IPS-NIHi11 (cell line): Measurements from ENCODE around the gene TGM6.

Source experiments
- DNase-seq: peaks from one replicate; pipeline ENCODE4 v3.0.0; 2012; ENCODE audit warnings: mixed read lengths, low spot score

The TGM6 gene

GRCh38 chr20:2364044-2364443 lies 16.7 kb upstream of the TGM6 start:
- no peak for DNase-seq

GRCh38 chr20:2365091-2365490 lies 15.6 kb upstream of the TGM6 start:
- DNase-seq, result no peak

- no peak for DNase-seq
These were observed 15.0 kb upstream of the TGM6 start for GRCh38 chr20:2365666-2366065.

- DNase-seq, result no peak
These were observed 12.1 kb upstream of the TGM6 start for GRCh38 chr20:2368621-2369020.

- DNase-seq, result no peak
These were observed 7.6 kb upstream of the TGM6 start for GRCh38 chr20:2373098-2373497.

- no peak for DNase-seq
These were observed 6.2 kb upstream of the TGM6 start for GRCh38 chr20:2374346-2375125.

- no peak for DNase-seq
These were observed 1.8 kb upstream of the TGM6 start for GRCh38 chr20:2378893-2379292.

GRCh38 chr20:2379511-2380229 lies 1.0 kb upstream of the TGM6 start:
- peak; percentile 44 for DNase-seq

- no peak for DNase-seq
These were observed 602 bp downstream of the TGM6 start for GRCh38 chr20:2381303-2381702.

GRCh38 chr20:2382833-2383232 lies 2.1 kb downstream of the TGM6 start:
- DNase-seq, result no peak

- DNase-seq, result no peak
These were observed 4.3 kb downstream of the TGM6 start for GRCh38 chr20:2385026-2385425.

GRCh38 chr20:2385496-2385895 lies 4.8 kb downstream of the TGM6 start:
- no peak for DNase-seq

- DNase-seq, result no peak
These were observed 5.9 kb downstream of the TGM6 start for GRCh38 chr20:2386516-2387179.

- DNase-seq, result peak; percentile 79
These were observed 6.5 kb downstream of the TGM6 start for GRCh38 chr20:2387180-2387577.

- DNase-seq, result no peak
These were observed 6.9 kb downstream of the TGM6 start for GRCh38 chr20:2387580-2387979.

GRCh38 chr20:2390951-2391675 lies 10.4 kb downstream of the TGM6 start:
- DNase-seq, result no peak

GRCh38 chr20:2394411-2395055 lies 13.8 kb downstream of the TGM6 start:
- DNase-seq, result no peak

- no peak for DNase-seq
These were observed 14.4 kb downstream of the TGM6 start for GRCh38 chr20:2395136-2395535.

- no peak for DNase-seq
These were observed 15.6 kb downstream of the TGM6 start for GRCh38 chr20:2396241-2396814.

- DNase-seq, result no peak
These were observed 16.4 kb downstream of the TGM6 start for GRCh38 chr20:2397091-2397490.

GRCh38 chr20:2397595-2398145 lies 17.0 kb downstream of the TGM6 start:
- DNase-seq, result no peak
